ENCODE data around the gene NDST1.

Gene NDST1

DNA sequence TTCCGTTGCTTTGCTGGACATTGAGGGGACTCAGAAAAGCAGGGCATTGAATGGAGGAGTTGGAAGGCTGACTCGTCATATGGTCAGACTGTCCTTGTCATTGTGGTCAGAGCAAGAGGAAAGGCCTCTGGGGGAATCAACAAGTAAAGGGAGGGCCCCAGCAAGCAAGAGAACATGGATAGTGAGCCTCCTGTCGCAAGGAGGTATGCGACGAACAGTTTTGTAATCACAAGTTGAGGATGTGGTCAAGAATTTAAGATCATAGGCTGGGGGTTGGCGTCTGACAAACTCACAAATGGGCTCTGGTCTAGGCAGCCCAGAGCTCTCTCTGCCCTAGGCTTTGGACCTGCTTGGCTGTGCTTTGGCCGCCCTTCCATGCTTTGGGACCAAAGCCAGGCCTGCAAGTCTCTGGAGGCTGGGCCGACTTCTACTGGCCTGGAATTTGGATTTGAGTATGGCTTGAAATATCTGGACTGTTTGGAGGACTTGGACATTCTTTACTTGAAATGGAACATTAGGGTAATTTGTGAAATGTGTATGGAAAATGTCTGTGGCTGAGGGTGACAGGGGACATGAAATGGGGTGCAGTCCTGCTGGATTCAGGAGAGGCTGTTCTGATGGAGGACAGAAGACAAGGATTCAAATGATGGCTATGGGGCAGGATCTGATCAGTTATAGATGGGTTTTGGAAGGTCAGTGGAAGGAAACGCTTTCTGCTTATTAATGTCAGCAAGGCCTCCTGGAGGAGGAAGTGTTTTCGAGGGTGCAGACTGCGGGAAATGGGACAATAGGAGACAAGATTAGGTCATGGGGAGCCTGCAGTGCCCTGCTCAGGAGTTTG, 19.2 kb upstream of the NDST1 start:
- DNase-seq (ENCODE audit: low read depth in 4 of 4, low spot score in 1 of 4) = no peak

DNA sequence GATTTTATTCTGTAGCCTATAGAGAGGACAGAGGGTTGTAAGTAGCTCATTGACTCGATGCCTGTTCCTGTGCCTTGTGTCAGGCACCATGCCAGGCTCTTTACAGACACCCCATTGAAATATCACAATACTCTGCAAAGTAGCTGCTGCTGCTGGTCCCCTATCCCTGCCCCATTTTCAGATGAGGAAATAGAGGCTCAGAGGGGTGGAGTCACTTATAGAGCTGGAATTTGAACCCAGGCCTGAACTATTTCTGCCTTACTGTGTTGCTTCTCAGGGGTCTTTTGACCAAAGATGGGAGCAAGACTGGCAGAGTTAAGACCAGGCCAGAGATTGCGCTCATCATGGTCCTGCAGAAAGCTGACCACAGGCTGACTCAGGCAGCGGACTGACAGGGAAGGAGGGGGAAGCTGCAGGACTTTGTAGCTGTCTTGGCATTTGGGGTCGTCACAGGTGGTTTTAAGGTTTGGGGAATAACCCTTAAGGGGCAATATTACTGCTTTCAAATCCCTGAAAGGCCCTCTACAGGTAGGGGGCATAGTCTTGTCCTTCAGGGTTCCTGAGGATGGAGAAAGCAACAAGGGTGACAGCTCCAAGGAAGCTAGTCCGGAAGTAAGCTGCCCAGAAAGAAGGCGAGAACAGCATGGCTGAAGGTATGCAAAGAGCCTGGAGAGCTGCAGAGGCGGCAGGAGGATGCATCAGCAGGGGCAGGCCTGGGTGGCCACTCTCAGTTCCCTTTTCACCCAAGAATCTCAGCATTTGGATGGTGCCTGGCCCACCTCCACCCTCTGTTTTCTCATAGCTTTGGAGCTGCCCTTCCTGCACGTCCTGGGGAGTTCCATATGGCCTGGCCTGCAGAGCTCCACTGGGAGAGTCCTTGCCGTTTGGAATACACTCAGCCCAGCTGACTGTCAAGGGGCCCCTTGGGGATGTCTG, 18.3 kb upstream of the NDST1 start:
- no peak for DNase-seq (ENCODE audit: low read depth in 4 of 4, low spot score in 1 of 4)

DNA sequence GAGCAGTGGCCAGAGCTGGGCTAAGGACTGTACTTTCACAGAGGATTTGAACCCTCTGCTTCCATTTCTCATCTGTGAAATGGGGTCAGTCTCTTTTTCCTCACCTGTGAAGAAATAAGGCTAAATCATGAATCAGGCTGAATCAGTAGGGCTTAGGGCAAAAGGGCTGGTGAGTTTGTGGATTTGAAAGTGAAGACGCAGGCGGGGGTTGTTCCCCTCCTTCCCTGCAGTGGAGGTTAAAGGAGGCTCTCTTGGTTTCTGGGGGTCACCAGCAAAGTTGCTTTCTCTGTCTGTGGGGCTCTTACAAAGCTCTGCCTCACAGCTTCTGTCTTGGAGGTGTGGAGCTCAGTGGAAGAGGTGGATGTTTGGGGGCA, 17.6 kb upstream of the NDST1 start:
- no peak for DNase-seq (ENCODE audit: low read depth in 4 of 4, low spot score in 1 of 4)

DNA sequence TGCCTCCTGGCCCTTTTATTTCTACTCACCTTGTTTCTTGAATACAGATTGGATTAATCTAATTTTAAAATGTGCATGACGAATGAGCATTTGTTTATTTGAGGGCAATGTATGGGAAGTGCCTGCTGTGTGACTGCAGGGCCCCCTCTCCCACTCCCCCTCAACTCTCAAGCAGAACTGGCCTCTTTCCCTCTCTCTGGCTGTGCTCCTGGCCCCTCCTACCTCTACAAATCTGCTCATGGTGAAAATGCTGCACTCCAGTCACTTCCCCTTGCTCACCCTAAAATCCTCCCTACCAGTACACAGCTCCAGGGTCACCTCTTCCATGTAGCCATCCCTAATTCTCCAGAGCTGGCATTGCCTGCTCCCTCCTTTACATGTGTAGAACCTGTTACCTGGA, 17.2 kb upstream of the NDST1 start:
- no peak for DNase-seq (ENCODE audit: low read depth in 4 of 4, low spot score in 1 of 4)

DNA sequence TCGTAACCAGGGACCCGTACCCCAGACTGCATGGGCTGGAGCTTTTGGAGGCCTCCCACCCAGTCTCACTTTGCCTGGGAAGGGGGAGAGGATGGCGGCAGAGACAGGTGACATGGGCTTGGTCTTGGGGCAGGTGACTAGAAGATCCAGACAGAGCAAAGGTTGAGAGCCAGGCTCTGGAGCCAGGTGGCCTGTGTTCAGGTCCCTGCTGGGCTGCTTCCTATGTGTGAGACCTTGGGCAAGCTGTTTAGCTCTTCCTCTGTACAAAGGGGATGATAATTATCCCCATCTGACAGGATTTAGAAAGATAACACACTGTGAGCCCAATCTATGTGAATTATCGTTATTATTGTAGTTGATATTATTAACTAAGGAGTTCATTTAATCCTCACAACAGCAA, 16.1 kb upstream of the NDST1 start:
- no peak for DNase-seq (ENCODE audit: low read depth in 4 of 4, low spot score in 1 of 4)

DNA sequence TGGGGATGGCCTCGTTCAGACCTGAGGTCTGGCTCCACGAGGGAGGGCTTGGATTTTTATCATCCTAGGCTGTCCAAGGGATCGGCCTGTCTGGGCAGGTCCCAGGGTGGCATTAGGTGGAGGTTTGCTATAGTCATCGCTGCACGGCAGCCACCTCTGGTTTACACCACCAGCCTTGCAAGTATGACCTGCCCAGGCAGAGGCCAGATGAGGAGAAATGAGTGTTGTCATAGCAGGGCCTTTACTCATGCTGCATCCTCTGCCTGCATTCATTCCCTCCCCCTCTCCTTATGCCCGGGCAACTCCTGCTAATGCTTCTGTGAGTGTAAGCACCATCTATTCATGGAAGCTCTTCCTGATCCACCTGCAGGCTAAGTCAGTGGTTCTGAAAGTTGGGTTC, 15.3 kb upstream of the NDST1 start:
- no peak for DNase-seq (ENCODE audit: low read depth in 4 of 4, low spot score in 1 of 4)

DNA sequence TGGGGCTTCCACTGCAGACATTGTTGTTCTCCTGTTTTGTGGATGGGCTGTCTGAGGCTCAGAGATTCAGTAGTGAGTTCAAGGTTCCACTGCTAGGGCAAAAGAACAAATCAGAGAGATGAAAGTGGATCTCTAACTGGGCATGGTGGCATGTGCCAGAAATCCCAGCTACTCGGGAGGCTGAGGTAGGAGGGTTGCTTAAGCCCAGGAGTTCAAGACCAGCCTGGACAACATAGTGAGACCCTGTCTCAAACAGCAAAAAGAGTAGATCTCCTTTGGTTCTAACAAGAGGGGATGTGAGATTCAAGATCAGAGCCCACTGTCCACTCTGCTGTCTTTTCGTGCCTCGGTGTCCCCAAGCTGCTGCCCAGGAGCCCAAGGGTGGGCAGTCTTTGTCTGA, 11.8 kb upstream of the NDST1 start:
- DNase-seq (ENCODE audit: low read depth in 4 of 4, low spot score in 1 of 4) = no peak

DNA sequence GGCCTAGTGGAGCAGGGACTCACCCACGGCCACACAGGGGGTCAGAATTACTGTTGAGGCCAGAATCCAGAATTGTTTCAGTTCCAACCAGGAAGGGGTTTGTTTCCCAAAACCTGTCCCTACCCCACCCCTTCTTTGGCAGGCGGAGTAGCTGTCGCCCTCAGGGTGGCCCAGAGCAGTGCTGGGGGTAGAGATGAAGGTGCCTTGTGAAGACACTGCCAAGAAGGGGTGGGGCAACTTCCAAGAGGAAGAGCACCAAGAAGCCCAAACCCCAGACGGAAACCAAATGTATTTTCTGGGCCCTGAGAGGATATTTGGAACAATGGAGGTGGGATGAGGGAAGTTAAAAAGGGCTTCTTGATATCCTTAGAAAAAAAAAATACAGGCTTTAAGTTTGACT, 11.4 kb upstream of the NDST1 start:
- no peak for DNase-seq (ENCODE audit: low read depth in 4 of 4, low spot score in 1 of 4)

DNA sequence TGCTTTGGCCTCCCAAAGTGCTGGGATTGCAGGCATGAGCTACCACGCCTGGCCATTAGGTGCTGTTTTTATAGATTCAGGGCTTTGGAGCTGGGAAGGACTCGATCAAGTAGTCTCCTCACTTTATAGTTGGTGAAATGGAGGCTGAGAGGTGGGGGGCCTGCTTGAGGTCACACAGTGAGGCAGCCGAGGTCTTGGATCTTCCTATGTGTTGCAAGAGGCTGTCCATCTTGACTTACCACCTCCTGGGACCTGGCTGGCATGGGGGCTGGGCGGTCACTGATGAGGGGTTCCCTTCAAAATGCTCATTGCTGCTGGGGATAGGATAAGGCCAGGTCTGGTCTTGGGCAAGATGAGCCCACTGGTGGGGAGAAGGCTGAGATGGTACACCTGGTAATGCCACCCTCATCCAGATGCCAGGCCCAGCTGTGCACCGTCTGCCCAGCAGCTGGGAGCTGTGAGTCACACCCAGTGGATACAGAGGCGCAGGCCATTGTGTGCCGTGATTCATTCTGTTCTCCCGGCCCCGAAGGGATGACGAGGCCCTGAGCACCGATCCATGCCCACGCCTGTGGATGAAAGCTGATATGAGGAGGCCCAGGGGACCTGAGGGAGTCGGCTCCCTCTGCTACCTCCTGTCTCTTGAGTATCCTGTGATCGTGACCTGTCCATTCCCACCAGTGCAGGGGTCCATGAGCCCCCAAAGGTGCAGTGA, 10.5 kb upstream of the NDST1 start:
- DNase-seq (ENCODE audit: low read depth in 4 of 4, low spot score in 1 of 4) = no peak

DNA sequence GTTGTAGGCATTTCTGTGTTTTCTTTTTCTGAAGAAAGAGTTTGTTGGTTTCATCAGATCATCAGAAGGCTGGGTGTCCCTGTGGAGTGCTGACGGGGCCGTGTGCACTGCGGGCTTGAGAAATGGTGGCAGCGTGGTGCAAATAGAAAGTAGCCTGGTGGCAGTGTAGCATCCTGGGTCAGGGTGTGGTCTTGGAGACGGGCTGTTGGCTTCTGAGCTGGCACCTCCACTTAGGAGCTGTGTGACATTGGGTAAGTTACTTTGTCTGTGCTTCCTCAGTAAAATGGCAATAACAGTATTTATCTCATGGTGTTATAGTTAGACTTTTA, 10.0 kb upstream of the NDST1 start:
- no peak for DNase-seq (ENCODE audit: low read depth in 4 of 4, low spot score in 1 of 4)

DNA sequence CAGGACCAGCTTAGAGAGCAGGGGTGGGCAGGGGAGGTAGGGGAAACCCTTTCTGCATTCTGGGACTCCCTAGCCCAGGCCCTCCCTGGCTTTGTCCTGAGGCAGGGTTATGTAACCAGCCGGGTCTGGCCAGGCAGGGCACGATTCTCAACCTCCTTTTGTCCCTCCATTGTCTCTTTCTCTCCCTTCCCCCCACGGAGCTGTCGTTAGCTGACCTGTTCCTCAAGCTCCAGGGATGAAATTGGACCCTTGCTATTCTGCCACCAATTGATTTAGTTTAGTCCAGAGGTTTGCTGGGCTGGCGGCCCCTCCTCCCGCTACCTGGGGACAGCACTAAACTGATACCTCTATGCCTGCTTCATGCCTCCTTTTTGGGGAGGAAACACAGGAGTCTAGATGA, 9.4 kb upstream of the NDST1 start:
- DNase-seq (ENCODE audit: low read depth in 4 of 4, low spot score in 1 of 4) = no peak

DNA sequence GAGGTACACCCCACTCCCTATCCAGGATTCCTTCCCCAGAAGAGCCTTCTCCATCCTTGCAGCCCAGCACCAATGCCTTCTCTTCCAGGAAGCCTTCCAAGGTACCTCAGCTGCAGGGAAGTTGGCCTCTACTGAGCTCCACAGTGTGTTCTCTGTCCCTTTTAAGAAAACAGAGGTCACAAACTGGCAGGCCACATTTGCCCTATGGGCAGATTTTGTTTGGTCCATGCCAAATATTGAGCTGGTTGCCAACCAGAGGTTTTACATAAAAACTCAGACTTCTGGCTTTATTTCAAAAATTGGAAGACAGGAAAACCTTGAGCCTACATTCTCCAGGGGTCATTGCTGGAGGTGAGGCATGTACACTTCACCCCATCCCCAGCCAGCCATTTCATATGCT, 9.0 kb upstream of the NDST1 start:
- DNase-seq (ENCODE audit: low read depth in 4 of 4, low spot score in 1 of 4) = no peak

DNA sequence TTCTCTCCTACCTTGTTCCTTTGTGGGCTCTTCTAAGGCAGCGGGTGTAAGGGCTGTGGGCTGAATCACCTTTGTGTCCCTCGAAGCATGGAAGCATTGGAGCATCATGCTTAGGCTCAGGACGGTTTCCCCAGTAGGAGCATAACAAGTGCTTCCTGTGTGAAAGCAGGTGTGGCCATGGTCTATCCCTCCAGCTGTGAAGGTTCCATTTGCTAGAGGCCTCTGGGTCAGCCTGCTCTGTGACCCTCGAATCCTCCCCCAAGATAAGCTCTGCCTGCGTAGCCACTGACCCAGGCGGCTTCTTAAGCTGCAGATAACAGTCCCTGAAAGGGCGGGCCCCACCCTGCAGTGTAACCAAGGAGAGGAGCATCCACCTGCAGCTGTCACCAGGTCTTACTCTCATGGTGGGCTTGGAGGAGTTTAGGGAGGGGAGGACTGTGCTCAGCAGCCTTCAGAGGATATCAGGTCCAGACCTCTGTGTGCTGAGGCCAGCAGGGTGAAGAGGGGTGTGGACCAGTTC, 8.4 kb upstream of the NDST1 start:
- no peak for DNase-seq (ENCODE audit: low read depth in 4 of 4, low spot score in 1 of 4)

DNA sequence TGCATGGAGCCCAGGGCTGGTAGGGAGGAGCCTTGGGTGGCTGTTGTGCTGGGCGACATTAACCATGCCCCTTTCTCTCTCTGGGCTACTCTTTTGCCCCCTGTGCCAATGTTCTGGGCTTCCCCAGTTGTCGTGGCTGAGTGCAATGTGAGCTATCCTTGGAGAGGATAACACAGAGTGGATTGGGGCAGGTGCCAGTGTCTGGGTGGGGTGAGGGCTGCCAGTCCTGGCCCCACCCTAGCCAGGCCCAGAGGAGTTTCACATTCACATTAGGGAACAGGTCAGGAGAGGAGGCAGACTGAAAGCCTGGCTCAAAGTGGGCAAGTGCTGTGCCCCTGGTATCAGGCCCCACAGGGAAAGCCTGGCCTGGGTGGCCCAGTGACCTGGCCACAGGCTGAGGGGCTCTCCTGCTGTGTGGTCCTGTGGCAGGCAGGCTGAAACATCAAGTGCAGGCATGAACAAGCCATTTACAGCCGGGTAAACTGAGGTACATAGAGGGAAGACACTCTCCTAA, 7.5 kb upstream of the NDST1 start:
- no peak for DNase-seq (ENCODE audit: low read depth in 4 of 4, low spot score in 1 of 4)

DNA sequence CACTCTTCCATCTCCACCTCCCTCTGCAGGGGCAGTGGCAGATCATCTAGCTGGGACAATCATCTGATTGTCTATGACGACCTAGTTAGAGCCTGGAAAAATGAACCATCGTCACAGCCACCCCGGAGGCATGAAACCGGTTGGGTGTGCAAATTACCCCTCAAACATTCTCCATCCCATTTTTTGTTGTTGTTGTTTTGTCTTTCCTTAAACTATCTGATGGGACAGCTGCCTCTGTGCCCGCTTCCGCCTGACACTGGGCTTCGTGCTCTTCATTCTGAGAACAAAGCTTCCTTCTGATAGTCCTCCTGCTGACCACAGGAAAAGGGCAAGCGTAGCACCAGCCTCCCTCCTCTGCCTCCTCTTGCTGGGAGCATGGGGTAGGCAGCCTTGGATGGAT, 7.0 kb upstream of the NDST1 start:
- no peak for DNase-seq (ENCODE audit: low read depth in 4 of 4, low spot score in 1 of 4)

DNA sequence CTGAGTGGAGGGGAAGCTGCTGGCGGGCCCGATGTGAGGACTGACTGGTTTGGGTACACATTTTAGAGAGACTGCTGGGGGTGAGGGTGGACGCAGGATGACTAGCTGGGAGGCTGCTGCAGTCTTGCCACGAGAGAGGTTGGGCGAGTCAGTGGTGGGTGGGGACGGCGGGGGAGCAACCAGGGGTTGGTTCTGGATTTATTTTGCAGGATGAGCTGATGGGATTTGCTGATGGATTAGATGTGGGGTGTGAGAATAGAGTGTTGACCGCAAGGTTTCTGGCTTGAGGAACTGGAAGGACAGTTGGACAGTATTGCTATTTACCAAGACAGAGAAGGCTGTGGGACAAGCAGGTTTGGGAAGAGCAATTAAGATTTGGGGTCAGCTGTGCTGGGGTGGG, 5.8 kb upstream of the NDST1 start:
- no peak for DNase-seq (ENCODE audit: low read depth in 4 of 4, low spot score in 1 of 4)

DNA sequence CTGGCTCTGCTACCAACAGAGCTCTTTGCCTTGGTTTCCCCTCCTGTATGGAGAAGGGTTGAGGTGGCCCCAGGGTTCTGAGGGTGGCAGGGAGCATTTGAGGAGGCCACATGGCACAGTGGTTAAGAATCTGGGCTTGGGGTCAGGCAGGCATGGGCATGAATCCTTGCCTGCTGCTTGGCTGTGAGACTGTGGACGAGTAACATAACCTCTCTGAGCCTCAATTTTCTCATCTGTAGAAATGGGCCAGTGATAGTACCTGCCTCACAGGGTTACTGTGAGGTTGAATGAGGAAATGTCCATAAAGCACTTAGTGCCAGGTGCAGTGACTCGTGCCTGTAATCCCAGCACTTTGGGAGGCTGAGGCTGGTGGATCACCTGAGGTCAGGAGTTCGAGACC, 5.1 kb upstream of the NDST1 start:
- DNase-seq (ENCODE audit: low read depth in 4 of 4, low spot score in 1 of 4) = no peak

DNA sequence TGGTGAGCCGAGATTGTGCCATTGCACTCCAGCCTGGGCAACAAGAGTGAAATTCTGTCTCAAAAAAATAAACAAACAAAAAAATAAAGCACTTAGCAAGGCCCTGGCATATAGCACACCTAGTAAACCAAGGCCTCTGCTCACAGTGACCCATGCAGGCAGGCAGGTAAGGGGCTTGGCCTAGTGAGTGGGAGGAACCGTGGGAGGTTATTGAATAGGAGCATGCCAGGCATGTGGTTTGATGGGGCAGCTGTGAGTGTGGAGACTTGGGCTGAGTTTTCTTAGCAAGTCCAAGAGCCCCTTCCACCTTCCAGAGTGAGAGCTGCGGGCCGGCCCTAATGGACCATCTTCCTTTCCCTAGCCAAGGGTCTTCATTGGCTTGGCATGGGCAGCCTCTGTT, 4.5 kb upstream of the NDST1 start:
- no peak for DNase-seq (ENCODE audit: low read depth in 4 of 4, low spot score in 1 of 4)

DNA sequence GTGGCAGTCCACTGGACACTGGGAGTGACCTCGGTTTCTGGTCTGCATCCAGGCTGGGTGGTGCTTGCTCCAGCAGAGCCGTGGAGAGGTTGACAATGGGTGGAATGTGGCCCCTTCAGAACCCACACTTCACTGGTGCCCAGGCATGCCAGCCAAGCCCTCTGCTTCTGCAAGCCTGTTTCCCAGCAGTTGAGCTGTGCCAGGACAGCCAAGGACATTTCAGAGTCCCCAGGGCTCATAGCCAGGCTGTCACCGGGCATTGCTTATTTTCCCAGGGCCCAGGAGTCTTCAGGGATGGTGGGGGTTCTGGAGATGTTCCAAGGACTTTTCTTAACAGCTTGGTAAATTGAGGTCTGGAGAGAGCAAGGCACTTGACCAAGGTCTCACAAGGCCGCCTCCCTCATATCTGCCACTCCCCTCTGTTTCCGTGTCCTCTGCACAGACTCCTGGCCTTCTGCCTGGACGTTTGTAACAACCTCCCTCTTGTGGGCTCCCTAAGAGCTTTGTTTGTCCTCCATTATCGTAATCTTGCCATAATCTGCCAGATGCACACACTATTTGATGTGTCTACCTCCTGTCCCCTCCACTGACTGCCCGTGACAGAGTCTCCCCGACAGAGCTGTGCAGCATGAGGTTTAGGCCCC, 3.8 kb upstream of the NDST1 start:
- DNase-seq (ENCODE audit: low read depth in 4 of 4, low spot score in 1 of 4) = no peak

DNA sequence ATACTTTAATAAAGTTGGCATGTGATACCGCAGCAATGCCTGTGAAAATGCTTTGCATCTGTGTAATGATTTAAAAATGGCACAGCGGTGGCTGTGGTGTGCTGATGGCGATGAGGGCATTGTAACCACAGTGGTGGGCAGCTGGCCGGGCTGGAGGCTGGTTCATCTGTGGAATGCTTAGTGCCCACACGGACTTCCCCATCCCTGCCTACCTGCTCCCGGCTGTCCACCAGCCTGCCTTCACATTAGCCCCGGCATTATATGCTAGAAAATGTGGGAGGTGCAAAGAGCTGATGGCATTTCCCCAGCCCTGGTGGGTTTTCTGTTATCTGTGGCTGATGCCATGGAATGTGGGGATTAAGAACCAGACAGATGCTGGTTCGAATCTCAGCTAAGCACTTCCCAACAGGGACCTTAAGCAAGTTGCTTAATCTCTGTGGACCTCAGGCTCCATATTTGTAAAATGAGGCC, 2.9 kb upstream of the NDST1 start:
- no peak for DNase-seq (ENCODE audit: low read depth in 4 of 4, low spot score in 1 of 4)

DNA sequence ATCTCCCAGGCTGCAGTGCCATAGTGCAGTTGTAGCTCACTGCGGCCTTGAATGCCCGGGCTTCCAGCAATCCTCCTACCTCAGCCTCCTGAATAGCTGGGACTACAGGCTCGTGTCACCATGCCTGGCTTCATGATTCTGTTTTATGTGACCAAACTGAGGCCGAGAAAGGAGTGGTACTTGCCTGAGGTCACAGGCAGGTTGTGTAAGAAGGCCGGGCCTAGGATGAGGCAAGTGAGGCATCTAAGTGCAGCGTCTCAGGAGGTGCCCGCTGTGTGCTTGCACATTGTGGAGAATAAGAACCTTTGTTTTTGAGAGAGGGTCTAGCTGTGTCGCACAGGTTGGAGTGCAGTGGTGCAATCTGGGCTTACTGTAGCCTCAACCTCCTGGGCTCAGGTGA, 2.1 kb upstream of the NDST1 start:
- DNase-seq (ENCODE audit: low read depth in 4 of 4, low spot score in 1 of 4) = no peak
